Measurements from ENCODE around the gene AHNAK. TPM values are rescaled to one million over a fixed set of nuclear protein-coding genes. Genes with fewer than 3 reads are reported as not detected.

Gene AHNAK
- total RNA-seq, 1 experiment from 2014 or later: 73.0 TPM

DNA sequence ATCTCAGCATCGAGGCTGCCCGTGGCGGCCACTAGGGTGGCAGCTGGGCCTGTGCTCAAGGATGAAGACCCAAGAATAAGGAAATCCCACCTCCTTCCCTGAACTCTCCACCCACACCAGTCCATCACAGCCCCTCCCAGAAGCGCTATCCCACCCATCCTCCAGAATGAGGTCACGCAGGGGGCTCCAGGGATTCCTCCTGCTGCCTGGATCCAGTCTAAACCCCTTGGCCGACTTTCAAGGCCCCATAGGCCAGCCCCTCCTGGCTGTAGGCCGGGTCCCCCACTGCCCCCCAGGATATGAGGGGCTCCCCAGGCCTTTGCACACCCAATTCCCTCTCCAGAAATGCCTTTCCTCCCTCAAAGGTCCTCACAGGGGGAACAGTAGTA is 146.7 kb downstream of the AHNAK start:
- DNase-seq (ENCODE audit: low spot score): no peak
- no peak overlapping the region for H3K27ac ChIP-seq (ENCODE audit: low read depth, low read length, poor library complexity, severe bottlenecking)
- no peak for TF ChIP-seq EZH2 (IDR thresholded peaks at IDR 0.05; ENCODE audit: borderline replicate concordance, low read depth, low read length, poor library complexity, severe bottlenecking)
- TF ChIP-seq, protein P1, sequence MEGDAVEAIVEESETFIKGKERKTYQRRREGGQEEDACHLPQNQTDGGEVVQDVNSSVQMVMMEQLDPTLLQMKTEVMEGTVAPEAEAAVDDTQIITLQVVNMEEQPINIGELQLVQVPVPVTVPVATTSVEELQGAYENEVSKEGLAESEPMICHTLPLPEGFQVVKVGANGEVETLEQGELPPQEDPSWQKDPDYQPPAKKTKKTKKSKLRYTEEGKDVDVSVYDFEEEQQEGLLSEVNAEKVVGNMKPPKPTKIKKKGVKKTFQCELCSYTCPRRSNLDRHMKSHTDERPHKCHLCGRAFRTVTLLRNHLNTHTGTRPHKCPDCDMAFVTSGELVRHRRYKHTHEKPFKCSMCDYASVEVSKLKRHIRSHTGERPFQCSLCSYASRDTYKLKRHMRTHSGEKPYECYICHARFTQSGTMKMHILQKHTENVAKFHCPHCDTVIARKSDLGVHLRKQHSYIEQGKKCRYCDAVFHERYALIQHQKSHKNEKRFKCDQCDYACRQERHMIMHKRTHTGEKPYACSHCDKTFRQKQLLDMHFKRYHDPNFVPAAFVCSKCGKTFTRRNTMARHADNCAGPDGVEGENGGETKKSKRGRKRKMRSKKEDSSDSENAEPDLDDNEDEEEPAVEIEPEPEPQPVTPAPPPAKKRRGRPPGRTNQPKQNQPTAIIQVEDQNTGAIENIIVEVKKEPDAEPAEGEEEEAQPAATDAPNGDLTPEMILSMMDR (conservative IDR thresholded peaks at IDR 0.05; ENCODE audit: low read depth, low read length): no peak
- no peaks in the 10 kb centered on the region for H3K4me1 ChIP-seq (ENCODE audit: insufficient read depth, low read length, poor library complexity, severe bottlenecking)
- no peaks in the 10 kb centered on the region for H3K9me3 ChIP-seq (ENCODE audit: low read depth, low read length, poor library complexity, severe bottlenecking)
- ChIA-PET CTCF (no interaction called here), POLR2A (ENCODE audit: low non-redundant PET) (no interaction called here)
- BruUV-seq (replicated peaks): no TSS peak
- H3K4me3 ChIP-seq (ENCODE audit: low read depth, low read length, poor library complexity, severe bottlenecking): no peak overlapping the region
- no peaks in the 10 kb centered on the region for H3K36me3 ChIP-seq (ENCODE audit: insufficient read depth, low read length, poor library complexity, severe bottlenecking)
- H3K27me3 ChIP-seq (replicated peaks; ENCODE audit: insufficient read depth, low read depth, low read length, poor library complexity): no peaks in the 10 kb centered on the region
- intact Hi-C loops (cut with micrococcal nuclease; ENCODE audit: unreplicated experiment): loop anchor here (5.0 to 10.0 kb wide), 3 partner anchors 145 to 625 kb away; partner anchors contain the start of genes AHNAK, BSCL2 and GNG3

GRCh38 chr11:62399172-62399877 is 147.3 kb downstream of the AHNAK start:
- ChIA-PET CTCF (no interaction called here), POLR2A (ENCODE audit: low non-redundant PET) (no interaction called here)
- Histone ChIP-seq H3K4me1 (ENCODE audit: insufficient read depth, low read length, poor library complexity, severe bottlenecking) (no peaks in the 10 kb centered on the region), H3K27ac (ENCODE audit: low read depth, low read length, poor library complexity, severe bottlenecking) (no peak overlapping the region), H3K9me3 (ENCODE audit: low read depth, low read length, poor library complexity, severe bottlenecking) (no peaks in the 10 kb centered on the region), H3K36me3 (ENCODE audit: insufficient read depth, low read length, poor library complexity, severe bottlenecking) (no peaks in the 10 kb centered on the region), H3K4me3 (ENCODE audit: low read depth, low read length, poor library complexity, severe bottlenecking) (no peak overlapping the region), H3K27me3 (replicated peaks; ENCODE audit: insufficient read depth, low read depth, low read length, poor library complexity) (no peaks in the 10 kb centered on the region)
- TF ChIP-seq, protein P1 (conservative IDR thresholded peaks at IDR 0.05; ENCODE audit: low read depth, low read length): no peak
- TF ChIP-seq EZH2 (IDR thresholded peaks at IDR 0.05; ENCODE audit: borderline replicate concordance, low read depth, low read length, poor library complexity, severe bottlenecking): no peak
- intact Hi-C loops (cut with micrococcal nuclease; ENCODE audit: unreplicated experiment): loop anchor here (5.0 to 10.0 kb wide), 3 partner anchors 145 to 625 kb away; partner anchors contain the start of genes AHNAK, BSCL2 and GNG3
- no TSS peak for BruUV-seq (replicated peaks)
- DNase-seq (ENCODE audit: low spot score): no peak

GRCh38 chr11:62398011-62398994 is 148.3 kb downstream of the AHNAK start:
- BruUV-seq (replicated peaks): no TSS peak
- H3K9me3 ChIP-seq (ENCODE audit: low read depth, low read length, poor library complexity, severe bottlenecking): no peaks in the 10 kb centered on the region
- TF ChIP-seq, protein P1 (conservative IDR thresholded peaks at IDR 0.05; ENCODE audit: low read depth, low read length): no peak
- TF ChIP-seq EZH2 (IDR thresholded peaks at IDR 0.05; ENCODE audit: borderline replicate concordance, low read depth, low read length, poor library complexity, severe bottlenecking): no peak
- intact Hi-C loops (cut with micrococcal nuclease; ENCODE audit: unreplicated experiment): loop anchor here (5.0 to 10.0 kb wide), 3 partner anchors 146 to 626 kb away; partner anchors contain the start of genes AHNAK, BSCL2 and GNG3
- no peaks in the 10 kb centered on the region for H3K27me3 ChIP-seq (replicated peaks; ENCODE audit: insufficient read depth, low read depth, low read length, poor library complexity)
- CTCF ChIA-PET: no interaction called here
- DNase-seq (ENCODE audit: low spot score): no peak
- H3K27ac ChIP-seq (ENCODE audit: low read depth, low read length, poor library complexity, severe bottlenecking): no peak overlapping the region
- H3K36me3 ChIP-seq (ENCODE audit: insufficient read depth, low read length, poor library complexity, severe bottlenecking): no peaks in the 10 kb centered on the region
- H3K4me1 ChIP-seq (ENCODE audit: insufficient read depth, low read length, poor library complexity, severe bottlenecking): no peaks in the 10 kb centered on the region
- no peak overlapping the region for H3K4me3 ChIP-seq (ENCODE audit: low read depth, low read length, poor library complexity, severe bottlenecking)
- POLR2A ChIA-PET (ENCODE audit: low non-redundant PET): no interaction called here

Measured in A673 (cell line).